Colonic mucosa (tissue), 4 donors: Measurements from ENCODE around the gene CD109. TPM values are rescaled to one million over a fixed set of nuclear protein-coding genes. Genes with fewer than 3 reads are reported as not detected.

Experiments
- DNase-seq: peaks from one replicate; pipeline ENCODE4 v3.0.0-alpha.2; 2020
- H3K27ac ChIP-seq: fragments of 200-600 bp; one replicate; pipeline ENCODE4 v1.8.0; 2021
- H3K27me3 ChIP-seq: fragments of 200-600 bp; one replicate; pipeline ENCODE4 v1.8.0; 2021
- H3K36me3 ChIP-seq: fragments of 200-600 bp; one replicate; pipeline ENCODE4 v1.8.0; 2021
- H3K4me1 ChIP-seq: fragments of 200-600 bp; one replicate; pipeline ENCODE4 v1.8.0; 2021; ENCODE audit warnings: mild to moderate bottlenecking
- H3K4me3 ChIP-seq: fragments of 200-600 bp; one replicate; pipeline ENCODE4 v1.8.0; 2021
- H3K9ac ChIP-seq, 2 donors: one replicate each; pipeline ENCODE4 v1.7.0; 2013; ENCODE audit warnings: control low read depth in 2 of 2, low read depth in 2 of 2, low read length in 2 of 2
- H3K9me3 ChIP-seq: fragments of 200-600 bp; one replicate; pipeline ENCODE4 v1.8.0; 2021
- CTCF ChIP-seq: fragments of 200-600 bp; IDR thresholded peaks from one replicate; pipeline ENCODE4 v1.8.0; 2022; ENCODE audit warnings: antibody characterized with exemption, mild to moderate bottlenecking
- intact Hi-C: fragments of 100-400 bp; cut with DNase I; formaldehyde crosslinking; loops from one replicate; pipeline ENCODE4 v1.14.1; 2022
- total RNA-seq, 2 donors: library from RNA; stranded (reverse); fragmentation: NEBNext Ultra II Directional in 1 of 2; extraction: Animal tissue kit (Norgen Biotek cat#: 25700) in 1 of 2; gene quantifications; one replicate each; pipeline ENCODE4 v1.2.1, GENCODE V29; 2021
- donor health status: healthy.
- donor health status: DM: no; HTN: no; CAD: no.
- donor health status: DM: no; HTN: no; CAD: no.

CD109 gene
- total RNA-seq, 2 donors from 2014 or later, result 1.1 to 4.5 TPM

GRCh38 chr6:73690056-73690455 is 5.9 kb upstream of the CD109 start:
- Histone ChIP-seq H3K9ac (no peak overlapping the region), H3K27me3 (no peaks in the 10 kb centered on the region), H3K4me1 (no peaks in the 10 kb centered on the region), H3K27ac (no peak overlapping the region), H3K36me3 (no peaks in the 10 kb centered on the region), H3K9me3 (no peaks in the 10 kb centered on the region), H3K4me3 (no peak overlapping the region)
- intact Hi-C loops, result no loop called here
- TF ChIP-seq CTCF, result no peak
- DNase-seq, result no peak

GRCh38 chr6:73691512-73691911 is 4.5 kb upstream of the CD109 start:
- TF ChIP-seq CTCF, result no peak
- no peaks in the 10 kb centered on the region for H3K36me3 ChIP-seq
- intact Hi-C loops, result no loop called here
- H3K27ac ChIP-seq, result no peak overlapping the region
- H3K4me3 ChIP-seq, result no peak overlapping the region
- H3K9ac ChIP-seq, result no peak overlapping the region
- no peak for DNase-seq
- no peaks in the 10 kb centered on the region for H3K9me3 ChIP-seq
- no peaks in the 10 kb centered on the region for H3K4me1 ChIP-seq
- no peaks in the 10 kb centered on the region for H3K27me3 ChIP-seq

- intact Hi-C loops, result no loop called here
- Histone ChIP-seq H3K9me3 (no peaks in the 10 kb centered on the region), H3K9ac (no peak overlapping the region), H3K27ac (peak overlapping the region; percentile 46), H3K4me3 (no peak overlapping the region), H3K36me3 (no peaks in the 10 kb centered on the region), H3K4me1 (no peaks in the 10 kb centered on the region), H3K27me3 (no peaks in the 10 kb centered on the region)
- TF ChIP-seq CTCF, result no peak
- no peak for DNase-seq
These were observed 1.1 kb upstream of the CD109 start for GRCh38 chr6:73694711-73695411.

- H3K4me3 ChIP-seq, result no peak overlapping the region
- DNase-seq, result no peak
- no peak for TF ChIP-seq CTCF
- intact Hi-C loops, result no loop called here
- no peak overlapping the region for H3K27ac ChIP-seq
- no peaks in the 10 kb centered on the region for H3K27me3 ChIP-seq
- H3K4me1 ChIP-seq, result no peaks in the 10 kb centered on the region
- no peaks in the 10 kb centered on the region for H3K9me3 ChIP-seq
- H3K36me3 ChIP-seq, result no peaks in the 10 kb centered on the region
- H3K9ac ChIP-seq, result no peak overlapping the region
These were observed 1.1 kb downstream of the CD109 start for GRCh38 chr6:73696966-73697655.

- Histone ChIP-seq H3K4me3 (no peak overlapping the region), H3K27me3 (no peaks in the 10 kb centered on the region), H3K36me3 (no peaks in the 10 kb centered on the region), H3K9me3 (no peaks in the 10 kb centered on the region), H3K27ac (no peak overlapping the region), H3K9ac (no peak overlapping the region), H3K4me1 (no peaks in the 10 kb centered on the region)
- TF ChIP-seq CTCF, result no peak
- no peak for DNase-seq
- intact Hi-C loops, result no loop called here
These were observed 3.9 kb downstream of the CD109 start for GRCh38 chr6:73699676-73700459.
